Fibroblast of lung (primary cell): ENCODE measurements around the gene CEP72. TPM values are rescaled to one million over a fixed set of nuclear protein-coding genes. Genes with fewer than 3 reads are reported as not detected.

Experiments
- DNase-seq, 2 donors: peaks; one replicate each; pipeline versions ENCODE4 v3.0.0 to v3.0.0-alpha.2; 2010; ENCODE audit warnings: low read depth in 2 of 2
- H2AFZ ChIP-seq: 2 replicates; pipeline ENCODE4 v1.5.1; 2012; ENCODE audit warnings: low read length, control low read depth, inconsistent platforms
- H3K27ac ChIP-seq: 2 replicates; pipeline ENCODE4 v1.5.1; 2011; ENCODE audit warnings: low read length, control low read depth; ENCODE audit not compliant: insufficient read depth
- H3K27me3 ChIP-seq: 2 replicates; pipeline ENCODE4 v1.5.1; 2011; ENCODE audit warnings: mild to moderate bottlenecking, low read length; ENCODE audit not compliant: control insufficient read depth, insufficient read depth
- H3K36me3 ChIP-seq: 2 replicates; pipeline ENCODE4 v1.5.1; 2011; ENCODE audit warnings: low read length; ENCODE audit not compliant: control insufficient read depth, insufficient read depth
- H3K4me1 ChIP-seq: 2 replicates; pipeline ENCODE4 v1.5.1; 2011; ENCODE audit warnings: low read length; ENCODE audit not compliant: control insufficient read depth, insufficient read depth; ENCODE audit errors: extremely low read depth
- H3K4me2 ChIP-seq: 2 replicates; pipeline ENCODE4 v1.5.1; 2011; ENCODE audit warnings: low read length, control low read depth; ENCODE audit not compliant: insufficient read depth; ENCODE audit errors: extremely low read depth
- H3K4me3 ChIP-seq, 4 experiments: fragments of 200-600 bp in 1 of 4; sonication (generic) in 1 of 4; replicated peaks in 1 of 4; 2 replicates each; pipeline ENCODE4 v1.5.1; 2011 to 2016; ENCODE audit warnings: low read length in 4 of 4, low read depth in 3 of 4, mild to moderate bottlenecking in 3 of 4, control low read depth in 2 of 4, inconsistent platforms in 1 of 4, mixed read lengths in 1 of 4; ENCODE audit not compliant: insufficient read depth in 1 of 4; ENCODE audit errors: control extremely low read depth in 1 of 4
- H3K79me2 ChIP-seq: 2 replicates; pipeline ENCODE4 v1.5.1; 2012; ENCODE audit warnings: mild to moderate bottlenecking, low read length, inconsistent platforms; ENCODE audit not compliant: control insufficient read depth, insufficient read depth
- H3K9ac ChIP-seq: 2 replicates; pipeline ENCODE4 v1.5.1; 2011; ENCODE audit warnings: mild to moderate bottlenecking, low read length, control low read depth; ENCODE audit not compliant: insufficient read depth
- H3K9me3 ChIP-seq: 2 replicates; pipeline ENCODE4 v1.5.1; 2012; ENCODE audit warnings: low read depth, low read length; ENCODE audit not compliant: control insufficient read depth, insufficient read depth
- H4K20me1 ChIP-seq: 2 replicates; pipeline ENCODE4 v1.5.1; 2011; ENCODE audit warnings: low read length; ENCODE audit not compliant: control insufficient read depth, insufficient read depth; ENCODE audit errors: extremely low read depth
- EZH2 ChIP-seq: IDR thresholded peaks from 2 replicates; pipeline ENCODE4 v1.5.1; 2012; ENCODE audit warnings: low read length, control low read depth, mild to moderate bottlenecking; ENCODE audit errors: missing control alignments
- polyA plus RNA-seq, 2 donors: library from polyadenylated mRNA; depleted of rRNA in 1 of 2; stranded (reverse) in 1 of 2; unstranded in 1 of 2; fragments of >200 nt; gene quantifications; 2 replicates each; pipeline ENCODE4 v1.2.1, GENCODE V29; 2011 to 2012; ENCODE audit warnings: missing spikeins in 1 of 2
- total RNA-seq: library from RNA; depleted of rRNA; stranded (reverse); fragments of >200 nt; gene quantifications from 2 replicates; pipeline ENCODE4 v1.2.1, GENCODE V29; 2014
- TF ChIP-seq, protein P1 (sequence below), 2 donors: IDR thresholded peaks in 1 of 2; conservative IDR thresholded peaks in 1 of 2; 1 replicate in 1 of 2; 2 replicates in 1 of 2; pipeline ENCODE4 v1.5.1; 2011 to 2012; ENCODE audit warnings: low read length in 2 of 2, control low read depth in 1 of 2, inconsistent platforms in 1 of 2, low read depth in 1 of 2, mild to moderate bottlenecking in 1 of 2

Gene CEP72
- total and polyA plus RNA-seq, 2 donors (not counting 1 experiment from before 2014, with no cell fraction given), result 0.92 to 2.5 TPM

DNA sequence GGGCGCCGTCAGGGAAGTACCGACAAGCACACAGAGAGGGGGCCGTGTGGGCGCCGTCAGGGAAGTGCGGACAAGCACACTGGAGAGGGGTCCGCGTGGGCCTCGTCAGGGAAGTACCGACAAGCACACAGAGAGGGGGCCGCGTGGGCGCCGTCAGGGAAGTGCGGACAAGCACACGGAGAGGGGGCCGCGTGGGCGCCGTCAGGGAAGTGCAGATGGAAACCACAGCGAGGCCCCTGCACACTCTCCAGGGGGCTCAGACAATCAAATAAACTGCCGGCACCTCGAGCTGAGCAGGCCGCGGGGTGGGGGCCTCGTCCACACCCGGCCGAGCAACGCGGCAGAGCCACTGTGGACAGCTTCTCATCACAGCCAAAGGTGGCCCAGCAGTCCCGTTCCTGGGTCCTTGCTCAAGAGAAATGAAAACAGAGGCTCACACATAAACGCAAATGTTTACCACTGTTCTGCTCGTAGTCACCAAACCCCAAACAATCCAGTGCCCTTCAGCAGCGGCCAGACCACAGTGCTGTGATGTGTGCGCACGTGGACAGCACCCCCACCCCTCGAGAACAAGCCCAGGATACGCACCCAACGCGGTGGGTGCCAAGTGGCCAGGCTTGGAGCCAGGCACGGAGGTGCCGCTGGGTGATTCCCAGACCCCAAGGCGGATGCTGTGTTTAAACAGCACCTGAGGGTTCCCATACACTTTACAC lies 56.3 kb downstream of the CEP72 start:
- no peak for DNase-seq
- no peak overlapping the region for H3K4me3 ChIP-seq
- no peaks in the 10 kb centered on the region for H3K9me3 ChIP-seq
- H3K9ac ChIP-seq, result no peak overlapping the region
- H3K27me3 ChIP-seq, result peaks cover 5% of the 10 kb centered on the region
- peaks cover 4% of the 10 kb centered on the region for H3K4me1 ChIP-seq
- no peaks in the 10 kb centered on the region for H4K20me1 ChIP-seq
- peaks cover 2% of the 10 kb centered on the region for H3K36me3 ChIP-seq
- no peak overlapping the region for H2AFZ ChIP-seq
- H3K79me2 ChIP-seq, result no peaks in the 10 kb centered on the region
- no peak overlapping the region for H3K27ac ChIP-seq
- no peak overlapping the region for H3K4me2 ChIP-seq
- TF ChIP-seq, protein P1, sequence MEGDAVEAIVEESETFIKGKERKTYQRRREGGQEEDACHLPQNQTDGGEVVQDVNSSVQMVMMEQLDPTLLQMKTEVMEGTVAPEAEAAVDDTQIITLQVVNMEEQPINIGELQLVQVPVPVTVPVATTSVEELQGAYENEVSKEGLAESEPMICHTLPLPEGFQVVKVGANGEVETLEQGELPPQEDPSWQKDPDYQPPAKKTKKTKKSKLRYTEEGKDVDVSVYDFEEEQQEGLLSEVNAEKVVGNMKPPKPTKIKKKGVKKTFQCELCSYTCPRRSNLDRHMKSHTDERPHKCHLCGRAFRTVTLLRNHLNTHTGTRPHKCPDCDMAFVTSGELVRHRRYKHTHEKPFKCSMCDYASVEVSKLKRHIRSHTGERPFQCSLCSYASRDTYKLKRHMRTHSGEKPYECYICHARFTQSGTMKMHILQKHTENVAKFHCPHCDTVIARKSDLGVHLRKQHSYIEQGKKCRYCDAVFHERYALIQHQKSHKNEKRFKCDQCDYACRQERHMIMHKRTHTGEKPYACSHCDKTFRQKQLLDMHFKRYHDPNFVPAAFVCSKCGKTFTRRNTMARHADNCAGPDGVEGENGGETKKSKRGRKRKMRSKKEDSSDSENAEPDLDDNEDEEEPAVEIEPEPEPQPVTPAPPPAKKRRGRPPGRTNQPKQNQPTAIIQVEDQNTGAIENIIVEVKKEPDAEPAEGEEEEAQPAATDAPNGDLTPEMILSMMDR (conservative IDR thresholded peaks at IDR 0.05 in 1 of 2, IDR thresholded peaks at IDR 0.05 in 1 of 2; ENCODE audit: low read depth in 1 of 2, low read length in 2 of 2), result no peak
- no peak for TF ChIP-seq EZH2

DNA sequence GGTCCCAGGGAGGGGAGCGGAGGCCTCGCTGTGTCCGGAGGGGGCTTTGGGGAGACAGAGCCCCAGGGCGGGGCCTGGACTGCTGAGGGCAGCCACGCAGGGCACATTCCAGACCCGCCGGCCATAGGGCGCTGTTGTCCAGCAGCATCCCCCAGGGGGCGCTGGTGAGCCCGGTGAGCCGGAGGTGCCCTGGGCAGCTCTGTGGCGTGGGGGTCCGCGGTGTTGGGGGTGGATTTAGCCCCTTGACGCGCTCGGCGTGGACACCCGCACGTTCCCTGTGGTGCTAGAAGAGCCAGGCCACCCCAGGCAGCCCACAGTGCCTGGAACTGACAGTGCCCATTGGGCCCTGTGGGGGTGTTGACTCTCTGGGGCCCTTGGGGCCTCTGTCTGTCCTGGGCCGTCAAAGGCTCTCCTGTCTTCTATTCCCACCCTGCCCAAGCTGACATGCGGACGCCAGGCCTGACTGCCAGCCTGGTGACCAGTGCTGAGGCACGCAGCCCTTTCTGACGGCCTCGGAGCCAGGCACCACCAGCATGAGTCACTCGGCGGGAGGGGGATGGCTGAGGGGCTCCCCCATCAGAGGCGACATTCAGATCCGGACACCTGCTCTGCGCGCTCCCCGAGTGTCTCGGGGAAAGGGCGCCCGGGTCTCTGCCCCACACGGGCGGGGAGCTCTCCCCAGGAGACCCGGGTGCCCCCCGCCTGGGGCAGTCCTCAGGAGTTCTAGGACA lies 57.1 kb downstream of the CEP72 start:
- H3K27me3 ChIP-seq, result peaks cover 5% of the 10 kb centered on the region
- H4K20me1 ChIP-seq, result no peaks in the 10 kb centered on the region
- TF ChIP-seq, protein P1 (conservative IDR thresholded peaks at IDR 0.05 in 1 of 2, IDR thresholded peaks at IDR 0.05 in 1 of 2; ENCODE audit: low read depth in 1 of 2, low read length in 2 of 2), result peak; percentile 48 to 58
- TF ChIP-seq EZH2, result no peak
- peaks cover 4% of the 10 kb centered on the region for H3K4me1 ChIP-seq
- H3K9ac ChIP-seq, result no peak overlapping the region
- H3K4me3 ChIP-seq, result no peak overlapping the region
- no peak overlapping the region for H2AFZ ChIP-seq
- DNase-seq, result peak in 1 of 2 donors; percentile 52
- no peaks in the 10 kb centered on the region for H3K9me3 ChIP-seq
- no peak overlapping the region for H3K27ac ChIP-seq
- no peak overlapping the region for H3K4me2 ChIP-seq
- no peaks in the 10 kb centered on the region for H3K79me2 ChIP-seq
- peaks cover 2% of the 10 kb centered on the region for H3K36me3 ChIP-seq

DNA sequence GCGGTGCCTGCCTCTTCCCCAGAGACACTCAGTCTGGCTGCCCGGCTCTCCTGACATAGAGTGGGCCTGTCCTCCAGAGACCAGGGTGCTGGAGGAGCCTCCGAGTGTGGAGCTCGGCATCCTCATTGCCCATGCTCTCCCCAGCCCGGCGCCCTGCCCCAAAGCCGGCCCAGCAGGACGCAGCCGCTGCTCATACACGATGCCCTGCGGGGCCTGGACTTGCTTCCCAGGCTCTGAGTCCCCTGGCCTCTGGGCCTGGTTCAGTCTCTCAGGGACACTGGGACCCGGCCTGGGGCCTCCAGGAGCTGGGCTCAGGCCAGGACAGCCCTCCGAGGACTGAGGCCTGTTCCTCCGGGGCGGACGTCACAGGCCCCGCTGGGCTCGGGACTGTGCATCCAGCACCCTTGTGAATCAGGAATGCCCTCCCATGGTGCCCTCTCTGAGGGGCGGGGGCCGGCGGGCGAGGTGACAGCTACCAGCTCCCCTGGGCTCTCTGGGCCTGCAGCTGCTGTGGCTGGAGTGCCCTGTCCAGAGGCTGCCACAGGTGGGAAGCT lies 57.8 kb downstream of the CEP72 start:
- peaks cover 5% of the 10 kb centered on the region for H3K27me3 ChIP-seq
- DNase-seq, result no peak
- no peaks in the 10 kb centered on the region for H4K20me1 ChIP-seq
- TF ChIP-seq, protein P1 (conservative IDR thresholded peaks at IDR 0.05 in 1 of 2, IDR thresholded peaks at IDR 0.05 in 1 of 2; ENCODE audit: low read depth in 1 of 2, low read length in 2 of 2), result no peak
- TF ChIP-seq EZH2, result no peak
- H3K9me3 ChIP-seq, result no peaks in the 10 kb centered on the region
- H3K79me2 ChIP-seq, result no peaks in the 10 kb centered on the region
- no peak overlapping the region for H3K27ac ChIP-seq
- H3K4me3 ChIP-seq, result no peak overlapping the region
- H3K9ac ChIP-seq, result no peak overlapping the region
- H2AFZ ChIP-seq, result no peak overlapping the region
- H3K36me3 ChIP-seq, result peaks cover 2% of the 10 kb centered on the region
- peaks cover 4% of the 10 kb centered on the region for H3K4me1 ChIP-seq
- H3K4me2 ChIP-seq, result no peak overlapping the region
